Stimulated activated memory B cell treated with anti-CD40 and anti-IgM and Interleukin-4, amounts not matched to agents 10 μg/mL and 1 μg/mL and 100 μg/mL, for 72 hours (primary cell): ENCODE results near the gene PCDH19.

Source experiments
- ATAC-seq: fragments of 150-1000 bp; cut with Tn5 transposase; 2 replicates; pipeline ENCODE4 v1.10.0; 2021
- H3K27ac Mint-ChIP-seq: one replicate; pipeline ENCODE4 v1.8.0; 2022; ENCODE audit warnings: mild to moderate bottlenecking, mixed read lengths
- H3K27me3 Mint-ChIP-seq: one replicate; pipeline ENCODE4 v1.8.0; 2022; ENCODE audit warnings: mixed read lengths
- H3K36me3 Mint-ChIP-seq: one replicate; pipeline ENCODE4 v1.8.0; 2022; ENCODE audit warnings: mixed read lengths
- H3K4me1 Mint-ChIP-seq: one replicate; pipeline ENCODE4 v1.8.0; 2022; ENCODE audit warnings: mixed read lengths
- H3K4me3 Mint-ChIP-seq: one replicate; pipeline ENCODE4 v1.8.0; 2022; ENCODE audit warnings: mild to moderate bottlenecking, moderate library complexity, mixed read lengths
- H3K9me3 Mint-ChIP-seq: one replicate; pipeline ENCODE4 v1.8.0; 2022; ENCODE audit warnings: mixed read lengths

Gene PCDH19

GRCh38 chrX:100410901-100411801 is 1.1 kb upstream of the PCDH19 start:
- peaks cover 57% of the 10 kb centered on the region for H3K27me3 Mint-ChIP-seq
- no peak overlapping the region for H3K27ac Mint-ChIP-seq
- H3K4me1 Mint-ChIP-seq = peaks cover 20% of the 10 kb centered on the region
- no peaks in the 10 kb centered on the region for H3K36me3 Mint-ChIP-seq
- no peak overlapping the region for H3K4me3 Mint-ChIP-seq
- no peak for ATAC-seq
- peaks cover 3% of the 10 kb centered on the region for H3K9me3 Mint-ChIP-seq

GRCh38 chrX:100408713-100409609 is 1.1 kb downstream of the PCDH19 start:
- H3K27me3 Mint-ChIP-seq = peaks cover 60% of the 10 kb centered on the region
- no peak for ATAC-seq
- no peaks in the 10 kb centered on the region for H3K36me3 Mint-ChIP-seq
- H3K27ac Mint-ChIP-seq = no peak overlapping the region
- H3K4me3 Mint-ChIP-seq = peak overlapping the region; percentile 36
- H3K9me3 Mint-ChIP-seq = peaks cover 3% of the 10 kb centered on the region
- peaks cover 20% of the 10 kb centered on the region for H3K4me1 Mint-ChIP-seq

GRCh38 chrX:100407784-100408712 is 2.0 kb downstream of the PCDH19 start:
- peaks cover 53% of the 10 kb centered on the region for H3K27me3 Mint-ChIP-seq
- peaks cover 3% of the 10 kb centered on the region for H3K9me3 Mint-ChIP-seq
- ATAC-seq = no peak
- no peak overlapping the region for H3K27ac Mint-ChIP-seq
- H3K4me1 Mint-ChIP-seq = peaks cover 18% of the 10 kb centered on the region
- no peaks in the 10 kb centered on the region for H3K36me3 Mint-ChIP-seq
- H3K4me3 Mint-ChIP-seq = no peak overlapping the region

GRCh38 chrX:100407147-100407783 is 2.8 kb downstream of the PCDH19 start:
- Mint-ChIP-seq H3K4me1 (peaks cover 14% of the 10 kb centered on the region), H3K4me3 (no peak overlapping the region), H3K9me3 (peaks cover 3% of the 10 kb centered on the region), H3K36me3 (no peaks in the 10 kb centered on the region), H3K27ac (no peak overlapping the region), H3K27me3 (peaks cover 45% of the 10 kb centered on the region)
- ATAC-seq = no peak

- no peak overlapping the region for H3K27ac Mint-ChIP-seq
- no peak for ATAC-seq
- H3K4me3 Mint-ChIP-seq = no peak overlapping the region
- H3K27me3 Mint-ChIP-seq = peaks cover 31% of the 10 kb centered on the region
- no peaks in the 10 kb centered on the region for H3K36me3 Mint-ChIP-seq
- peaks cover 3% of the 10 kb centered on the region for H3K9me3 Mint-ChIP-seq
- peaks cover 6% of the 10 kb centered on the region for H3K4me1 Mint-ChIP-seq
Observed at GRCh38 chrX:100405424-100405823, 4.6 kb downstream of the PCDH19 start.

- Mint-ChIP-seq H3K4me1 (peaks cover 4% of the 10 kb centered on the region), H3K9me3 (peaks cover 2% of the 10 kb centered on the region), H3K27me3 (peaks cover 26% of the 10 kb centered on the region), H3K27ac (no peak overlapping the region), H3K4me3 (no peak overlapping the region), H3K36me3 (no peaks in the 10 kb centered on the region)
- no peak for ATAC-seq
Observed at GRCh38 chrX:100404851-100405250, 5.2 kb downstream of the PCDH19 start.

GRCh38 chrX:100395781-100396180 is 14.3 kb downstream of the PCDH19 start:
- H3K27me3 Mint-ChIP-seq = no peaks in the 10 kb centered on the region
- H3K27ac Mint-ChIP-seq = no peak overlapping the region
- no peak overlapping the region for H3K4me3 Mint-ChIP-seq
- no peaks in the 10 kb centered on the region for H3K36me3 Mint-ChIP-seq
- ATAC-seq = no peak
- H3K9me3 Mint-ChIP-seq = no peaks in the 10 kb centered on the region
- no peaks in the 10 kb centered on the region for H3K4me1 Mint-ChIP-seq

GRCh38 chrX:100381619-100382018 is 28.5 kb downstream of the PCDH19 start:
- Mint-ChIP-seq H3K27me3 (no peaks in the 10 kb centered on the region), H3K9me3 (no peaks in the 10 kb centered on the region), H3K4me3 (no peak overlapping the region), H3K27ac (no peak overlapping the region), H3K36me3 (no peaks in the 10 kb centered on the region), H3K4me1 (peaks cover 8% of the 10 kb centered on the region)
- no peak for ATAC-seq

- Mint-ChIP-seq H3K9me3 (no peaks in the 10 kb centered on the region), H3K27ac (no peak overlapping the region)
- no peak for ATAC-seq
Observed at GRCh38 chrX:100379388-100379986, 30.6 kb downstream of the PCDH19 start.

GRCh38 chrX:100377826-100378225 is 32.2 kb downstream of the PCDH19 start:
- peaks cover 8% of the 10 kb centered on the region for H3K4me1 Mint-ChIP-seq
- no peak overlapping the region for H3K27ac Mint-ChIP-seq
- no peaks in the 10 kb centered on the region for H3K27me3 Mint-ChIP-seq
- H3K4me3 Mint-ChIP-seq = no peak overlapping the region
- H3K9me3 Mint-ChIP-seq = no peaks in the 10 kb centered on the region
- no peaks in the 10 kb centered on the region for H3K36me3 Mint-ChIP-seq
- ATAC-seq = no peak

More at GRCh38 chrX:100379388-100379986, 30.6 kb downstream of the PCDH19 start:
- no peaks in the 10 kb centered on the region for H3K36me3 Mint-ChIP-seq
- no peak overlapping the region for H3K4me3 Mint-ChIP-seq
- no peaks in the 10 kb centered on the region for H3K27me3 Mint-ChIP-seq
- H3K4me1 Mint-ChIP-seq = peaks cover 8% of the 10 kb centered on the region

GRCh38 chrX:100376576-100376975 is 33.5 kb downstream of the PCDH19 start:
- Mint-ChIP-seq H3K9me3 (no peaks in the 10 kb centered on the region), H3K27me3 (no peaks in the 10 kb centered on the region), H3K36me3 (no peaks in the 10 kb centered on the region), H3K27ac (no peak overlapping the region), H3K4me1 (peaks cover 8% of the 10 kb centered on the region), H3K4me3 (no peak overlapping the region)
- no peak for ATAC-seq

- Mint-ChIP-seq H3K27me3 (no peaks in the 10 kb centered on the region), H3K9me3 (no peaks in the 10 kb centered on the region), H3K4me3 (no peak overlapping the region), H3K27ac (no peak overlapping the region), H3K4me1 (no peaks in the 10 kb centered on the region), H3K36me3 (no peaks in the 10 kb centered on the region)
- ATAC-seq = no peak
Observed at GRCh38 chrX:100373673-100374072, 36.4 kb downstream of the PCDH19 start.

GRCh38 chrX:100368167-100368566 is 41.9 kb downstream of the PCDH19 start:
- no peak overlapping the region for H3K27ac Mint-ChIP-seq
- ATAC-seq = no peak
- no peaks in the 10 kb centered on the region for H3K9me3 Mint-ChIP-seq
- no peaks in the 10 kb centered on the region for H3K36me3 Mint-ChIP-seq
- H3K4me3 Mint-ChIP-seq = no peak overlapping the region
- H3K27me3 Mint-ChIP-seq = no peaks in the 10 kb centered on the region
- no peaks in the 10 kb centered on the region for H3K4me1 Mint-ChIP-seq

- Mint-ChIP-seq H3K9me3 (no peaks in the 10 kb centered on the region), H3K4me3 (no peak overlapping the region)
- no peak for ATAC-seq
Observed at GRCh38 chrX:100363896-100364295, 46.2 kb downstream of the PCDH19 start.

More at GRCh38 chrX:100363896-100364295, 46.2 kb downstream of the PCDH19 start:
- H3K27me3 Mint-ChIP-seq = no peaks in the 10 kb centered on the region
- no peak overlapping the region for H3K27ac Mint-ChIP-seq
- no peaks in the 10 kb centered on the region for H3K4me1 Mint-ChIP-seq
- H3K36me3 Mint-ChIP-seq = no peaks in the 10 kb centered on the region
